Uterus (tissue), 2 donors: ENCODE data around the gene P2RX5.
"Not testable (repeated sequence)": the region's sequence is repeated elsewhere in the genome, so short reads cannot be mapped to it uniquely, and the experiment has no call there.

ENCODE experiments used
- POLR2A ChIP-seq, 2 donors: fragments of 450-650 bp; IDR thresholded peaks; one replicate each; pipeline ENCODE4 v1.6.1; 2016; ENCODE audit warnings: antibody characterized with exemption in 2 of 2, mild to moderate bottlenecking in 1 of 2, moderate library complexity in 1 of 2
- TF ChIP-seq, protein P1 (sequence below), 4 experiments: fragments of 200-600 bp in 2 of 4; fragments of 450-650 bp in 2 of 4; sonication (generic) in 2 of 4; IDR thresholded peaks; one replicate each; pipeline ENCODE4 v1.5.1; 2016 to 2019; ENCODE audit warnings: antibody characterized with exemption in 4 of 4, mild to moderate bottlenecking in 2 of 4, moderate library complexity in 1 of 4

DNA sequence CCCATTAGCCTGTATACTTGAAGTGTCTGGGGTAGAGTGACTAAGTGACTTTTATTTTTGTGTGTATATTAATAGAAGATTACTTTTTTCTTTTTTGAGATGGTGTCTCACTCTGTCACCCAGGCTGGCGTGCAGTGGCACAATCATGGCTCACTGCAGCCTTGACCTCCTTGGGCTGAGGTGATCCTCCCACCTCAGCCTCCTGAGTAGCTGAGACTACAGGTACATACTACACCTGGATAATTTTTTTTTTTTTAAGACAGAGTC is 9.7 kb upstream of the P2RX5 start:
- TF ChIP-seq, protein P1, sequence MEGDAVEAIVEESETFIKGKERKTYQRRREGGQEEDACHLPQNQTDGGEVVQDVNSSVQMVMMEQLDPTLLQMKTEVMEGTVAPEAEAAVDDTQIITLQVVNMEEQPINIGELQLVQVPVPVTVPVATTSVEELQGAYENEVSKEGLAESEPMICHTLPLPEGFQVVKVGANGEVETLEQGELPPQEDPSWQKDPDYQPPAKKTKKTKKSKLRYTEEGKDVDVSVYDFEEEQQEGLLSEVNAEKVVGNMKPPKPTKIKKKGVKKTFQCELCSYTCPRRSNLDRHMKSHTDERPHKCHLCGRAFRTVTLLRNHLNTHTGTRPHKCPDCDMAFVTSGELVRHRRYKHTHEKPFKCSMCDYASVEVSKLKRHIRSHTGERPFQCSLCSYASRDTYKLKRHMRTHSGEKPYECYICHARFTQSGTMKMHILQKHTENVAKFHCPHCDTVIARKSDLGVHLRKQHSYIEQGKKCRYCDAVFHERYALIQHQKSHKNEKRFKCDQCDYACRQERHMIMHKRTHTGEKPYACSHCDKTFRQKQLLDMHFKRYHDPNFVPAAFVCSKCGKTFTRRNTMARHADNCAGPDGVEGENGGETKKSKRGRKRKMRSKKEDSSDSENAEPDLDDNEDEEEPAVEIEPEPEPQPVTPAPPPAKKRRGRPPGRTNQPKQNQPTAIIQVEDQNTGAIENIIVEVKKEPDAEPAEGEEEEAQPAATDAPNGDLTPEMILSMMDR (IDR thresholded peaks at IDR 0.05) = not testable (repeated sequence)
- not testable (repeated sequence) for TF ChIP-seq POLR2A (IDR thresholded peaks at IDR 0.05)
